ENCODE results near the gene AMZ1. TPM values are rescaled to one million over a fixed set of nuclear protein-coding genes. Genes with fewer than 3 reads are reported as not detected.

The AMZ1 gene
- total RNA-seq, 2 donors from 2014 or later, result 0.62 TPM; not detected in 1

DNA sequence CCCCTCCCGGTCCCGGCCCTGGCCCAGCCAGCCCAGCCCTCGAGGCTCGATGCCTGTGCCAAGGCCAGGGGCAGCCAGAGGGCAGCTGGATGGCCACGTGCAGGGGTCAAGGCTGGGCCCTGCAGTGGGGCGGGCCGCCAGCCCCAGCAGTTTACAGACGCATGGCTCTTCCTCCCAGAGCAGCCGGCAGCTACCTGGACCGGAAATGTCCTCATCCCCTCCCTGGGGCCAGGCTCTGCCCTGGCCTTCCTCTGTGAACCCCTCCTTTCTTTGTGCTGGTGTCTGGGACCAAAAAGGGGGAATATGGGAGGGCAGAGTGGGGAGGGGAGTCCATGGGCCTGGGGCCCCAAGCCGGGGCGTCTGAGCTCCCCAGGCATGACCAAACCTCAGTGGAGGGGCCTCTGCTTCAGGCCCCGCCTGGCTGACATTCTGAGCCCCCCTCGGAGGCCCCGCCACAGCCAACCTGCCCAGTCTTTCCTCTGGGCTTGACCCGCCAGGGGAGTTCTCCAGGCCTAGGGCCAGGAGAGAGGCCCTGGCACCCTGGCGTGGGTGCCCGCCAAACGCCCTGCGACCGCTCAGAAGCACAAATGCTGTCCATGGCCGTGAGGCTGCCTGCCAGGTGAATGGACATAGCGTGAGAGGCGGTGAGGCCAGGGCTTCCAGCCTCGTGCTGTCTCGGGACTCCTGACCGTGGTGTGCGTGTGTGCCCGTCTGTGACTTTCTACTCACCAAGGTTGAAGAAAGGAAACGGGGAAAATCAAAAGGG, 24.7 kb upstream of the AMZ1 start:
- no peak for DNase-seq (ENCODE audit: low spot score)
- H3K27ac ChIP-seq, result no peak overlapping the region
- no peaks in the 10 kb centered on the region for H3K9me3 ChIP-seq
- no peaks in the 10 kb centered on the region for H3K4me1 ChIP-seq (replicated peaks)
- H3K36me3 ChIP-seq, result no peaks in the 10 kb centered on the region
- TF ChIP-seq POLR2A (IDR thresholded peaks at IDR 0.05), result no peak
- peak; percentile 14 for TF ChIP-seq POLR2AphosphoS5 (IDR thresholded peaks at IDR 0.05)
- WGBS, result 74% methylated on average over 27 of the region's 30 CpGs
- intact Hi-C loops (cut with DNase I), result no loop called here
- H3K4me3 ChIP-seq, result no peak overlapping the region
- no peaks in the 10 kb centered on the region for H3K27me3 ChIP-seq (replicated peaks; ENCODE audit: insufficient read depth)

DNA sequence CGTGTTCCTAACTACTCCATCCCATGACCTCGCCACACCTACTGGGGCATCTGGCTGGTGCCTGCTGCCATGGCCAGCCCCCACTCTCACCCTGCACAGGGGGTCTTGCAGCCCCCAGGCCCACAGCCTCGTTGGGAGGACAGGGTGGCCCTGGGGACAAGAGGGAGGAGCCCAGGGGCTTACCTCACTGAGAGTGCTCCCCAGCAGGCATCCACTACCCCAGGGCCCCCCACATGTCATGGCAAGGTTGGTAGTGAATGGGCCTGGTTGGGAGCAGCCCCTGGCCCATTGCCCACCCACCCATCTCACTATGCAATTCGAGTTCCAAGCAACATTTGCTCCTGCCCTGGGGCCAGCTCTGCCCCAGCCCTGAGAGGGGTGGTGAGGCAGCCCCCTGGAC, 24.0 kb upstream of the AMZ1 start:
- no peaks in the 10 kb centered on the region for H3K4me1 ChIP-seq (replicated peaks)
- H3K27ac ChIP-seq, result no peak overlapping the region
- H3K9me3 ChIP-seq, result no peaks in the 10 kb centered on the region
- no peaks in the 10 kb centered on the region for H3K36me3 ChIP-seq
- H3K4me3 ChIP-seq, result no peak overlapping the region
- no peak for TF ChIP-seq POLR2AphosphoS5 (IDR thresholded peaks at IDR 0.05)
- TF ChIP-seq, protein P1, sequence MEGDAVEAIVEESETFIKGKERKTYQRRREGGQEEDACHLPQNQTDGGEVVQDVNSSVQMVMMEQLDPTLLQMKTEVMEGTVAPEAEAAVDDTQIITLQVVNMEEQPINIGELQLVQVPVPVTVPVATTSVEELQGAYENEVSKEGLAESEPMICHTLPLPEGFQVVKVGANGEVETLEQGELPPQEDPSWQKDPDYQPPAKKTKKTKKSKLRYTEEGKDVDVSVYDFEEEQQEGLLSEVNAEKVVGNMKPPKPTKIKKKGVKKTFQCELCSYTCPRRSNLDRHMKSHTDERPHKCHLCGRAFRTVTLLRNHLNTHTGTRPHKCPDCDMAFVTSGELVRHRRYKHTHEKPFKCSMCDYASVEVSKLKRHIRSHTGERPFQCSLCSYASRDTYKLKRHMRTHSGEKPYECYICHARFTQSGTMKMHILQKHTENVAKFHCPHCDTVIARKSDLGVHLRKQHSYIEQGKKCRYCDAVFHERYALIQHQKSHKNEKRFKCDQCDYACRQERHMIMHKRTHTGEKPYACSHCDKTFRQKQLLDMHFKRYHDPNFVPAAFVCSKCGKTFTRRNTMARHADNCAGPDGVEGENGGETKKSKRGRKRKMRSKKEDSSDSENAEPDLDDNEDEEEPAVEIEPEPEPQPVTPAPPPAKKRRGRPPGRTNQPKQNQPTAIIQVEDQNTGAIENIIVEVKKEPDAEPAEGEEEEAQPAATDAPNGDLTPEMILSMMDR (IDR thresholded peaks at IDR 0.05), result no peak
- TF ChIP-seq POLR2A (IDR thresholded peaks at IDR 0.05), result no peak
- no peak for DNase-seq (ENCODE audit: low spot score)
- H3K27me3 ChIP-seq (replicated peaks; ENCODE audit: insufficient read depth), result no peaks in the 10 kb centered on the region
- intact Hi-C loops (cut with DNase I), result no loop called here
- 58% methylated on average over 4 of the region's 4 CpGs for WGBS

DNA sequence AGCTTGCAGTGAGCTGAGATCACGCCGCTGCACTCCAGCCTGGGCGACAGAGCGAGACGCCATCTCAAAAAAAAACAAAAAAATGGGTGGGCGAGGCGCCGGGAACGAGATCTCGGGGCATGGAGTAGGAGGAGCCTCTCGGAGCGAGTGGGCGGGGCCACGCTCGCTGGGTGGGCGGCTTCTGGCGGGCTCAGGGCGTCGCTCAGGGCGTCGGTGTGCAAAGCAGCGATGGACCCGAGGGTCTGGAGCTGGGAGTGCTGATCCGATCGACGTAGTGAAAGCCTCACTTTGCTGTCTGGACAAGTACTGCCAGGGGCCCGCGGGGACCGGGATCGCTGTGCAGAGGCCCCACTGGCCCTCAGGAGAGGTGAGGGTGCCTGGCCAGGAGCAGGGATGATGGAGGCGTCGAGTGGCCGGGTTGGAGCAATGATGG, 22.6 kb upstream of the AMZ1 start:
- Histone ChIP-seq H3K36me3 (no peaks in the 10 kb centered on the region), H3K9me3 (no peaks in the 10 kb centered on the region), H3K4me1 (replicated peaks) (no peaks in the 10 kb centered on the region), H3K4me3 (no peak overlapping the region), H3K27me3 (replicated peaks; ENCODE audit: insufficient read depth) (no peaks in the 10 kb centered on the region), H3K27ac (no peak overlapping the region)
- WGBS, result 61% methylated on average over 33 of the region's 33 CpGs
- no peak for DNase-seq (ENCODE audit: low spot score)
- intact Hi-C loops (cut with DNase I), result no loop called here
- TF ChIP-seq, protein P1 (IDR thresholded peaks at IDR 0.05), result no peak
- TF ChIP-seq POLR2A (IDR thresholded peaks at IDR 0.05) (no peak), POLR2AphosphoS5 (IDR thresholded peaks at IDR 0.05) (no peak)

DNA sequence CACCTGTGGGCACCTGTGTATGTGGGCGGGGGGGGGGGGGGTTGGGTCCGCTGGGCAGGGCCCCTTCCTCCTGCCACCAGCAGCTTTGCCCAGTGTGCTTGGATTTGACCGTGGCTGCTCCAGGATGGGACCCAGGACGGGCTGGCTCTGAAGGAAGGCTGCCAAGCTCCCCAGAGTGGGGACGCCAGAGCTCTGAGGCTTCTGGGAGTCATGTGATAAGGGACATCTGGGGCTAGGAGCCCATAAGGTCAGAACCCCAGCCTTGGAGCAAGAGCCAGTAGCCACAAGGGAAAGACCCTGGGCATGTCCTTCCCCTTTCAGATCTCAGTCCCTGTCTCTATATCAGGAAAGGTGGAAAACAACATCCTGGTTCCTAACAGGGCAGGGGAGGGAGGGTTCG, 21.8 kb upstream of the AMZ1 start:
- Histone ChIP-seq H3K4me3 (no peak overlapping the region), H3K4me1 (replicated peaks) (no peaks in the 10 kb centered on the region), H3K9me3 (no peaks in the 10 kb centered on the region), H3K27ac (no peak overlapping the region), H3K27me3 (replicated peaks; ENCODE audit: insufficient read depth) (no peaks in the 10 kb centered on the region), H3K36me3 (no peaks in the 10 kb centered on the region)
- intact Hi-C loops (cut with DNase I), result no loop called here
- no peak for DNase-seq (ENCODE audit: low spot score)
- TF ChIP-seq POLR2AphosphoS5 (IDR thresholded peaks at IDR 0.05), result no peak
- TF ChIP-seq, protein P1 (IDR thresholded peaks at IDR 0.05), result no peak
- no peak for TF ChIP-seq POLR2A (IDR thresholded peaks at IDR 0.05)
- WGBS, result 57% methylated on average over 5 of the region's 6 CpGs

DNA sequence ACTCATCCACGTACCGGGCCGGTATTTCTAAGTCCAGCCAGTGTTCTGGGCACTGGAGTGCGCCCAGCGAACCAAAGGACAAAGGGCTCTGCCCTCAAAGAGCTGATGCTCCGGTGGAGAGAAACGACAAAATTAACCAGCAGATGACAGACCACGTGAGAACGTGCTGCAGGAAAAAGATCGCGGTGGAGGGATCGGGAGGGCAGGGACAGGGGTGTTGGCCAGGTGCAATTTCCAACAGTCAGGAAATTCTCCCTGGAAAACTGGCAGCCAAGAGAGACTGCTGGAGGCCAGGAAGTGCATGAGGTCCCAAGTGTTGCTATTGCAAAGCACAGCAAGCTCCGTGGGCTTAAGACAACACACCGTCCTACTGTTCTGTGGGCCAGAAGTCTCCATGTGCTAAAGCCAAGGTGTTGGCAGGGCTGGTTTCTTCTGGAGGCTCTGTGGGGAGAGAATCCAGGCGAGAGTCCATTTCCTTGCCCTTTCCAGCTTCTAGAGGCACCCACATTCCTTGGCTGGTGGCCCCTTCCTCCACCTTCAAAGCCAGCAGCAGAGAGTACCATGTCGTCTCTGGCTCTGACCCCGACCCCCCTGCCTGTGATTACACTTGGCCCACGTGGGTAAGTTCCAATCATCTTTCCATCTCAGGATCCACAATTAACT, 21.3 kb upstream of the AMZ1 start:
- WGBS, result 66% methylated on average over 18 of the region's 18 CpGs
- H3K4me3 ChIP-seq, result no peak overlapping the region
- DNase-seq (ENCODE audit: low spot score), result no peak
- TF ChIP-seq POLR2AphosphoS5 (IDR thresholded peaks at IDR 0.05) (no peak), POLR2A (IDR thresholded peaks at IDR 0.05) (no peak)
- TF ChIP-seq, protein P1 (IDR thresholded peaks at IDR 0.05), result no peak
- no peaks in the 10 kb centered on the region for H3K27me3 ChIP-seq (replicated peaks; ENCODE audit: insufficient read depth)
- intact Hi-C loops (cut with DNase I), result no loop called here
- no peaks in the 10 kb centered on the region for H3K9me3 ChIP-seq
- H3K27ac ChIP-seq, result no peak overlapping the region
- no peaks in the 10 kb centered on the region for H3K4me1 ChIP-seq (replicated peaks)
- H3K36me3 ChIP-seq, result no peaks in the 10 kb centered on the region

Measured in prostate gland (tissue), 2 donors.